Esophagus muscularis mucosa (tissue), 4 donors: ENCODE data around the gene LRRC45. TPM values are rescaled to one million over a fixed set of nuclear protein-coding genes. Genes with fewer than 3 reads are reported as not detected.

Experiments
- DNase-seq: peaks from one replicate; pipeline ENCODE4 v3.0.0-alpha.2; 2017; ENCODE audit errors: extremely low spot score
- H3K27ac ChIP-seq, 4 donors: fragments of 200-600 bp; sonication (generic); replicated peaks in 1 of 4; 1 replicate in 3 of 4; 2 replicates in 1 of 4; pipeline ENCODE4 v1.5.1; 2016 to 2019; ENCODE audit warnings: mild to moderate bottlenecking in 1 of 4
- H3K27me3 ChIP-seq, 4 donors: fragments of 200-600 bp; sonication (generic); one replicate each; pipeline versions ENCODE4 v1.5.1 to v1.6.0; 2016 to 2019
- H3K36me3 ChIP-seq, 4 donors: fragments of 200-600 bp; sonication (generic); one replicate each; pipeline ENCODE4 v1.5.1; 2016 to 2019
- H3K4me1 ChIP-seq, 4 donors: fragments of 200-600 bp; sonication (generic); one replicate each; pipeline ENCODE4 v1.5.1; 2016 to 2019
- H3K4me3 ChIP-seq, 4 donors: fragments of 200-600 bp; sonication (generic); 1 replicate in 2 of 4; 2 replicates in 2 of 4; pipeline ENCODE4 v1.5.1; 2016 to 2019; ENCODE audit warnings: mild to moderate bottlenecking in 4 of 4, moderate library complexity in 1 of 4
- H3K9me3 ChIP-seq, 4 donors: fragments of 200-600 bp; sonication (generic); 1 replicate in 3 of 4; 2 replicates in 1 of 4; pipeline ENCODE4 v1.5.1; 2016 to 2019
- CTCF ChIP-seq, 3 experiments: fragments of 200-600 bp in 2 of 3; fragments of 450-650 bp in 1 of 3; sonication (generic) in 2 of 3; IDR thresholded peaks; one replicate each; pipeline ENCODE4 v1.5.1; 2017 to 2019; ENCODE audit warnings: antibody characterized with exemption in 3 of 3, mild to moderate bottlenecking in 2 of 3, moderate library complexity in 1 of 3
- EP300 ChIP-seq: sonication (generic); formaldehyde crosslinking; IDR thresholded peaks from one replicate; pipeline ENCODE4 v1.6.1; 2017; ENCODE audit warnings: antibody characterized with exemption
- POLR2A ChIP-seq: fragments of 450-650 bp; IDR thresholded peaks from one replicate; pipeline ENCODE4 v1.6.1; 2017; ENCODE audit warnings: antibody characterized with exemption, moderate library complexity, mild to moderate bottlenecking, low read depth
- POLR2AphosphoS5 ChIP-seq, 2 donors: sonication (generic); formaldehyde crosslinking; IDR thresholded peaks; one replicate each; pipeline ENCODE4 v1.6.1; 2017; ENCODE audit warnings: antibody characterized with exemption in 2 of 2
- WGBS: methylation state at CpG from one replicate; pipeline ENCODE4 v1.1.5; 2018; 5-methylcytosine and 5-hydroxymethylcytosine counted together
- intact Hi-C: fragments of 100-400 bp; cut with DNase I; formaldehyde crosslinking; loops from one replicate; pipeline ENCODE4 v1.15.1; 2023
- total RNA-seq, 4 donors: library from RNA; depleted of rRNA; stranded (reverse); fragments of >200 nt; gene quantifications; one replicate each; pipeline versions ENCODE4 v1.1.0 to v1.2.1, GENCODE V29; 2016

LRRC45 gene
- total RNA-seq, 4 donors from 2014 or later: 6.6 to 15.8 (median 11.5) TPM

- 72% methylated on average over 12 of the region's 16 CpGs for WGBS
- DNase-seq: no peak
- intact Hi-C loops: no loop called here
- no peaks in the 10 kb centered on the region for H3K4me1 ChIP-seq
- no peaks in the 10 kb centered on the region for H3K27me3 ChIP-seq
- no peak overlapping the region for H3K4me3 ChIP-seq
- H3K27ac ChIP-seq: no peak overlapping the region
- H3K9me3 ChIP-seq: no peaks in the 10 kb centered on the region
- H3K36me3 ChIP-seq: peaks cover 11 to 20% (median 18%) of the 10 kb centered on the region in 4 donors
- no peak for TF ChIP-seq CTCF (IDR thresholded peaks at IDR 0.05)
- TF ChIP-seq POLR2A: no peak
- TF ChIP-seq POLR2AphosphoS5 (IDR thresholded peaks at IDR 0.05): no peak
Measured at GRCh38 chr17:82043507-82043906, 20.4 kb downstream of the LRRC45 start.

GRCh38 chr17:82045936-82046484, 22.9 kb downstream of the LRRC45 start:
- DNase-seq: no peak
- Histone ChIP-seq H3K4me1 (peaks cover 10 to 24% (median 20%) of the 10 kb centered on the region in 4 donors), H3K27me3 (no peaks in the 10 kb centered on the region), H3K4me3 (no peak overlapping the region), H3K9me3 (no peaks in the 10 kb centered on the region), H3K36me3 (peaks cover 11 to 40% (median 35%) of the 10 kb centered on the region in 4 donors), H3K27ac (no peak overlapping the region)
- WGBS: 73% methylated on average over 9 of the region's 14 CpGs
- TF ChIP-seq POLR2AphosphoS5 (IDR thresholded peaks at IDR 0.05) (no peak), CTCF (IDR thresholded peaks at IDR 0.05) (no peak), POLR2A (no peak), EP300 (no peak)
- intact Hi-C loops: no loop called here

- Histone ChIP-seq H3K27me3 (no peaks in the 10 kb centered on the region), H3K36me3 (peaks cover 11 to 40% (median 35%) of the 10 kb centered on the region in 4 donors), H3K4me3 (no peak overlapping the region), H3K9me3 (no peaks in the 10 kb centered on the region), H3K27ac (no peak overlapping the region), H3K4me1 (peaks cover 10 to 27% (median 22%) of the 10 kb centered on the region in 4 donors)
- no peak for DNase-seq
- TF ChIP-seq POLR2AphosphoS5 (IDR thresholded peaks at IDR 0.05) (no peak), POLR2A (no peak), EP300 (no peak), CTCF (IDR thresholded peaks at IDR 0.05) (no peak)
- intact Hi-C loops: no loop called here
- 87% methylated on average over 21 of the region's 21 CpGs for WGBS
Measured at GRCh38 chr17:82046903-82047302, 23.8 kb downstream of the LRRC45 start.

GRCh38 chr17:82047379-82047778, 24.3 kb downstream of the LRRC45 start:
- intact Hi-C loops: no loop called here
- no peak for TF ChIP-seq EP300
- no peak for TF ChIP-seq POLR2A
- TF ChIP-seq CTCF (IDR thresholded peaks at IDR 0.05): no peak
- no peak for TF ChIP-seq POLR2AphosphoS5 (IDR thresholded peaks at IDR 0.05)
- peaks cover 11 to 40% (median 35%) of the 10 kb centered on the region in 4 donors for H3K36me3 ChIP-seq
- H3K27me3 ChIP-seq: no peaks in the 10 kb centered on the region
- H3K4me1 ChIP-seq: peaks cover 11 to 30% (median 25%) of the 10 kb centered on the region in 4 donors
- no peak overlapping the region for H3K4me3 ChIP-seq
- DNase-seq: no peak
- H3K27ac ChIP-seq: no peak overlapping the region
- WGBS: 85% methylated on average over 20 of the region's 24 CpGs
- no peaks in the 10 kb centered on the region for H3K9me3 ChIP-seq
